ENCODE results near the gene EP300.
"Not testable (repeated sequence)": the region's sequence is repeated elsewhere in the genome, so short reads cannot be mapped to it uniquely, and the experiment has no call there.

GRCh38 chr22:41048345-41048744 is 44.0 kb upstream of the EP300 start:
- TF ChIP-seq CTCF (IDR thresholded peaks at IDR 0.05); ZFX (IDR thresholded peaks at IDR 0.05; ENCODE audit: borderline replicate concordance): not testable (repeated sequence)

All from 22Rv1 (cell line).